ENCODE data around the gene ICAM2.
"Not testable (repeated sequence)": the region's sequence is repeated elsewhere in the genome, so short reads cannot be mapped to it uniquely, and the experiment has no call there.

The ICAM2 gene

GRCh38 chr17:63988741-63989621, 31.5 kb downstream of the ICAM2 start:
- no peak for TF ChIP-seq ZNF274 (IDR thresholded peaks at IDR 0.05; ENCODE audit: low read depth, low read length)

GRCh38 chr17:63988127-63988478, 32.3 kb downstream of the ICAM2 start:
- TF ChIP-seq ZNF274 (IDR thresholded peaks at IDR 0.05; ENCODE audit: low read depth, low read length) = no peak
- no peak overlapping the region for H3K4me3 ChIP-seq (ENCODE audit: low read length)

More at GRCh38 chr17:63988741-63989621, 31.5 kb downstream of the ICAM2 start:
- H3K4me3 ChIP-seq (ENCODE audit: low read length) = no peak overlapping the region

- H3K4me3 ChIP-seq (ENCODE audit: low read length) = no peak overlapping the region
- no peak for TF ChIP-seq ZNF274 (IDR thresholded peaks at IDR 0.05; ENCODE audit: low read depth, low read length)
Observed at GRCh38 chr17:63987221-63988126, 33.0 kb downstream of the ICAM2 start.

- no peak for TF ChIP-seq ZNF274 (IDR thresholded peaks at IDR 0.05; ENCODE audit: low read depth, low read length)
- H3K4me3 ChIP-seq (ENCODE audit: low read length) = no peak overlapping the region
Observed at GRCh38 chr17:63986821-63987220, 33.6 kb downstream of the ICAM2 start.

GRCh38 chr17:63985387-63986140, 34.9 kb downstream of the ICAM2 start:
- no peak for TF ChIP-seq ZNF274 (IDR thresholded peaks at IDR 0.05; ENCODE audit: low read depth, low read length)
- no peak overlapping the region for H3K4me3 ChIP-seq (ENCODE audit: low read length)

GRCh38 chr17:63984651-63985386, 35.6 kb downstream of the ICAM2 start:
- H3K4me3 ChIP-seq (ENCODE audit: low read length) = no peak overlapping the region
- TF ChIP-seq ZNF274 (IDR thresholded peaks at IDR 0.05; ENCODE audit: low read depth, low read length) = no peak

GRCh38 chr17:63984236-63984635, 36.2 kb downstream of the ICAM2 start:
- no peak for TF ChIP-seq ZNF274 (IDR thresholded peaks at IDR 0.05; ENCODE audit: low read depth, low read length)
- H3K4me3 ChIP-seq (ENCODE audit: low read length) = no peak overlapping the region

GRCh38 chr17:63983320-63983719, 37.1 kb downstream of the ICAM2 start:
- no peak overlapping the region for H3K4me3 ChIP-seq (ENCODE audit: low read length)
- TF ChIP-seq ZNF274 (IDR thresholded peaks at IDR 0.05; ENCODE audit: low read depth, low read length) = no peak

- not testable (repeated sequence) for H3K4me3 ChIP-seq (ENCODE audit: low read length)
Observed at GRCh38 chr17:63982641-63983040, 37.8 kb downstream of the ICAM2 start.

- H3K4me3 ChIP-seq (ENCODE audit: low read length) = no peak overlapping the region
- no peak for TF ChIP-seq ZNF274 (IDR thresholded peaks at IDR 0.05; ENCODE audit: low read depth, low read length)
Observed at GRCh38 chr17:63978272-63979200, 41.9 kb downstream of the ICAM2 start.

GRCh38 chr17:63976702-63977101, 43.7 kb downstream of the ICAM2 start:
- no peak overlapping the region for H3K4me3 ChIP-seq (ENCODE audit: low read length)
- TF ChIP-seq ZNF274 (IDR thresholded peaks at IDR 0.05; ENCODE audit: low read depth, low read length) = no peak

- H3K4me3 ChIP-seq (ENCODE audit: low read length) = no peak overlapping the region
- no peak for TF ChIP-seq ZNF274 (IDR thresholded peaks at IDR 0.05; ENCODE audit: low read depth, low read length)
Observed at GRCh38 chr17:63975541-63976092, 44.8 kb downstream of the ICAM2 start.

Data from GM08714 (cell line).